ENCODE results near the gene PPFIA3. TPM values are rescaled to one million over a fixed set of nuclear protein-coding genes. Genes with fewer than 3 reads are reported as not detected.
"Not testable (repeated sequence)": the region's sequence is repeated elsewhere in the genome, so short reads cannot be mapped to it uniquely, and the experiment has no call there.

PPFIA3 gene
- polyA plus RNA-seq, 5 donors, result 4.7 to 10.4 (median 7.1) TPM

DNA sequence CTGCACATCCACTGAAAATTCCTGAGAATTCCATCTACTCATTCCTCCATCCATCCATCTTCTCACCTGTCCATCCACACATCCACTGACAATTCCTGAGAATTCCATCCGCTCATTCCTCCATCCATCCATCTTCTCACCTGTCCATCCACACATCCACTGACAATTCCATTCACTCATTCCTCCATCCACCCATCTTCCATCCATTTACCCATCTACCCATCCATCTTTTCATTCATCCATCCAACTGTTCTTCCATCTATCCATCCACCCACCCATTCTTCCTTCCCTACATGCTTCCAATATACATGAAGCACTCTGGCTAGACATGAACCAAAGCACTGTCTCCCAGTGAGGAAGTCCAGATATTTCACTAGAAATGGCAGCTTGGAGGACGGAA lies 53.9 kb downstream of the PPFIA3 start:
- no peak for DNase-seq

- no peak for DNase-seq
Measured at GRCh38 chr19:49180659-49181058, 61.3 kb downstream of the PPFIA3 start.

DNA sequence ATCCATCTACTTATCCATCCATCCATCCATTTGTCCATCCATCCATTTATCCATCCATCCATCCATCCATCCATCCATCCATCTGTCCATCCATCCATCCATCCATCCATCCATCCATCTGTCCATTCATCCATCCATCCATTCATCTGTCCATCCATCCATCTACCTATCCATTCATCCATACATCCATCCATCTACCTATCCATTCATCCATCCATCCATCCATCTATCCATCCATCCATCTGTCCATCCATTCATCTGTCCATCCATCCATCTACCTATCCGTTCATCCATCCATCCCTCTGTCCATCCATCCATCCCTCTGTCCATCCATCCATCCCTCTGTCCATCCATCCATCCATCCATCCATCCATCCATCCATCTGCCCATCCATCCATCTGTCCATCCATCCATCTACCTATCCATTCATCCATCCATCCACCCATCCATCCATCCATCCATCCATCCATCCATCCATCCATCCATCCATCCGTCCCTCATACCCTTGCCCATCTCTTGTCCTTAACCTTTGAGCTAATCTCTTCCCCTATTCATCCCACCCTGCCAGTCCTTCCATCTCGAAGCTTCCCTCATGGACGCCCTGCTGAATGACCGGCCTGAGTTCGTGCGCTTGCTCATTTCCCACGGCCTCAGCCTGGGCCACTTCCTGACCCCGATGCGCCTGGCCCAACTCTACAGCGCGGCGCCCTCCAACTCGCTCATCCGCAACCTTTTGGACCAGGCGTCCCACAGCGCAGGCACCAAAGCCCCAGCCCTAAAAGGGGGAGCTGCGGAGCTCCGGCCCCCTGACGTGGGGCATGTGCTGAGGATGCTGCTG lies 62.9 kb downstream of the PPFIA3 start:
- not testable (repeated sequence) for DNase-seq

DNA sequence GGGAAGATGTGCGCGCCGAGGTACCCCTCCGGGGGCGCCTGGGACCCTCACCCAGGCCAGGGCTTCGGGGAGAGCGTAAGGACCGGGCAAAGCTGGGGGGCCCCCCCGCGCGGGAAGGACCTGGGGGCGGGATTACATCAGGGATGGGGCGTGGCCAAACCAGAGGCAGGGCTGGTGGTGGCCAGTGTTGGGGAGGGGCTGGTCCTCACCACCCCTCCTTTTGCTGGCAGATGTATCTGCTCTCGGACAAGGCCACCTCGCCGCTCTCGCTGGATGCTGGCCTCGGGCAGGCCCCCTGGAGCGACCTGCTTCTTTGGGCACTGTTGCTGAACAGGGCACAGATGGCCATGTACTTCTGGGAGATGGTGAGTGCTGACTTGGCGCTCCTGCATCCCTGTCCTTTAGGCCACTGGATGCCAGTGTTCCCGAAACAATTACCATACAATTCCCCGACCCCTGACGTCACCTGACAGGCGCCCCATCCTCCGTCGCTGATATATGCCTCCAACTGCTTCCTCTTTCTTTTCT lies 63.6 kb downstream of the PPFIA3 start:
- DNase-seq, result no peak

DNA sequence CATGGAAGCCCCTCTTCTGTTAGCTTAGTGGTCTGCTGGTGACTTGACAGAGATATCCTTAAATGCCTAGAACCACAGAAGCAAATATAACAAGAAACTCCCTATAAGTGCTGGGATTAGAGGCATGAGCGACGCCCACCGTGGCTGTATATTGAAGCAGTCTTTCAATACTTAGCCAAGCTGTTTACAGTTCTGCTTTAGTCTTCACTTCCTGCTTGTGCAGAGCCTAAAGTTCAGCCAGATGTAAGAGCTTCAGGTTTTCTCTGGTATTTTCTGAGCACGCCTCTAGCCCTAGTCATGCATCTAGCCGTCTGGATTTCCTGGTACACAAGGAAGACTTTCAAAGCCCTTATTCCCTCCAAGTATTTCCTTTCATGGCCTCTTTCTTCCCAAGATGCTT lies 66.8 kb downstream of the PPFIA3 start:
- no peak for DNase-seq

DNA sequence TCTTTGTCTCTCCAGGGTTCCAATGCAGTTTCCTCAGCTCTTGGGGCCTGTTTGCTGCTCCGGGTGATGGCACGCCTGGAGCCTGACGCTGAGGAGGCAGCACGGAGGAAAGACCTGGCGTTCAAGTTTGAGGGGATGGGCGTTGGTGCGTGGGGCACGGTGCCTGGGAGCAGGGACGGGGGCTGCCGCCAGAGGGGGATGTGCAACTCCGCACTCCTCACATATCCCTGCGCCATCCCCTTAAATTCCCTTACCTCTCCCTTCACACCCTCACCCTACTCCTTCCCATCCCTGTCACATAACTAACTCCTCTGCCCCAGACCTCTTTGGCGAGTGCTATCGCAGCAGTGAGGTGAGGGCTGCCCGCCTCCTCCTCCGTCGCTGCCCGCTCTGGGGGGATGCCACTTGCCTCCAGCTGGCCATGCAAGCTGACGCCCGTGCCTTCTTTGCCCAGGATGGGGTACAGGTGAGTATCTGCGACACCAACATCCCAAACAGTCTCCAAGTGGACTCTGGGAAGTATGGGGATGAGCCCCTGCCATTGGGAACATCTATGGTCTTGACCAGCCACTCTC lies 69.4 kb downstream of the PPFIA3 start:
- DNase-seq, result no peak

- DNase-seq, result no peak
Measured at GRCh38 chr19:49189259-49189658, 69.9 kb downstream of the PPFIA3 start.

DNA sequence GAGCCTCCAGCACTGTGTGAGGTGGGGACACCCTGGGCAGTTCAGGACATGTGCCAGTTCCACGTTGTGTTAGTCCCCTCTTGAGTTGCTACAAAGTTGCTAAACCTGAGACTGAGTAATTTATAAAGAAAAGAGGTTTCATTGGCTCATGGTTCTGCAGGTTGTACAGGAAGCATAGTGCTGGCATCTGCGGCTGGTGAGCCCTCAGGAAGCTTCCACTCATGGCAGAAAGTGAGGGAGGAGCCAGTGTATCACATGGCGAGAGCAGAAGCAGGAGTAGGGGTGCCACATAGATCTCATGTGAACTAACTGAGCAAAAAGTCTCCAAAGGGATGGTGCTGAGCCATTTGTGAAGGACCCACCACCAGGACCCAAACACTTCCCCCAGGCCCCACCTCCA lies 71.4 kb downstream of the PPFIA3 start:
- no peak for DNase-seq

- DNase-seq, result no peak
Measured at GRCh38 chr19:49193822-49194394, 74.6 kb downstream of the PPFIA3 start.

DNA sequence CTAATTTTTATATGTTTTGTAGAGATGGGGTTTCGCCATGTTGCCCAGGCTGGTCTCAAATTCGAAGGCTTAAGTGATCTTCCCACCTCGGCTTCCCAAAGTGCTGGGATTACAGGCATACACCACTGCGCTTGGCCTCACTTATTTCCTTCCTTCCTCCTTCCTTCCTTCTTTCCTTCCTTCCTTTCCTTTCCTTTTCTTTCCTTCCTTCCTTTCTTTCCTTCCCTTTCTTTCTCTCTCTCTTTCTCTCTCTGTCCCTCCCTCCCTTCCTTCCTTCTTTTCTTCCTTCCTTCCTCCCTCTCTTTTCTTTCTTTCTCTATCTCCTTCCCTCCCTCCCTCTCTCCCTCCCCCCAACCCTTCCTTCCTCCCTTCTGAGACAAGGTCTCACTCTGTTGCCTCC lies 75.1 kb downstream of the PPFIA3 start:
- no peak for DNase-seq

DNA sequence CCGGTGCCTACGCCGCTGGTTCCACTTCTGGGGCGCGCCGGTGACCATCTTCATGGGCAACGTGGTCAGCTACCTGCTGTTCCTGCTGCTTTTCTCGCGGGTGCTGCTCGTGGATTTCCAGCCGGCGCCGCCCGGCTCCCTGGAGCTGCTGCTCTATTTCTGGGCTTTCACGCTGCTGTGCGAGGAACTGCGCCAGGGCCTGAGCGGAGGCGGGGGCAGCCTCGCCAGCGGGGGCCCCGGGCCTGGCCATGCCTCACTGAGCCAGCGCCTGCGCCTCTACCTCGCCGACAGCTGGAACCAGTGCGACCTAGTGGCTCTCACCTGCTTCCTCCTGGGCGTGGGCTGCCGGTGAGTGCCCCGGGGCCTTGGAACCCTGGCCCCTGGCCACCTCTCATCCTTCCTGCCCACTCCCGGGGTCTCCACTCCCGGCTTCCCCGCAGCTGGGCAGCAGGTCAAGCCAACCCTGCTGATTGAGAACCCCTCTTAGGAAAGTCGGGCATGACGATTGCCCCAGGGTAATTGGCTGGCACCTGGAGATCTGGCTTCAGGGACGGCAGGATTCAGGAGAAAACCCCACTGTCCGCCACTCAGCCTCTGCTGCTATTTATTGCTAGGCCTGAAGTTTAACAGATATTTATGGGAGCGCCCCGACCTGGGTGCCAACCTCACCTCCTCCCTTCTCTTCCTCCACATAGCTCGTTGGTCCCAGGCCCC lies 77.3 kb downstream of the PPFIA3 start:
- no peak for DNase-seq

DNA sequence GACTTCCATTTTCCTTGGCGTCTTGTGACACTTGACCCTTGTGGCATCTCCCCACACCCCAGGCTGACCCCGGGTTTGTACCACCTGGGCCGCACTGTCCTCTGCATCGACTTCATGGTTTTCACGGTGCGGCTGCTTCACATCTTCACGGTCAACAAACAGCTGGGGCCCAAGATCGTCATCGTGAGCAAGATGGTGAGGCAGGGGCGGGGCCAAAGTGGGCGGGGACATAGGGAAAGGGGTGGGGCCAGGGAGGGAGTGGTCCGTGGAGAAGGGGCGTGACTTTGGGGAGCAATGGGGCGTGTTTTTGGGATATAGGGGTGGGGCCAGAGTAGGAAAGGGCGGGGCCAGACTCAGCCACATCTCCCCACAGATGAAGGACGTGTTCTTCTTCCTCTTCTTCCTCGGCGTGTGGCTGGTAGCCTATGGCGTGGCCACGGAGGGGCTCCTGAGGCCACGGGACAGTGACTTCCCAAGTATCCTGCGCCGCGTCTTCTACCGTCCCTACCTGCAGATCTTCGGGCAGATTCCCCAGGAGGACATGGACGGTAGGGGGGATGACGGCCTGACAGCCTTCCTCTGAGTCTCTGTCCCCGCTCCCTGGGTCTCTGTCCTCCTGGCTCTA lies 81.0 kb downstream of the PPFIA3 start:
- no peak for DNase-seq

Other genes with a start within 250 kb of the PPFIA3 start
- 10 to 100 TPM; 38.6 to 72.3 (median 53.5) TPM for gene PPP1R15A, start 247.1 kb upstream of the PPFIA3 start, polyA plus RNA-seq (ENCODE audit: insufficient read depth in 1 of 5, insufficient read length in 5 of 5, low replicate concordance in 1 of 5)
- 1 to 10 TPM in 3 of 5 donors, under 1 TPM in 2; 0.70 to 1.5 (median 1.3) TPM for gene TULP2, start 220.8 kb upstream of the PPFIA3 start, polyA plus RNA-seq (ENCODE audit: insufficient read depth in 1 of 5, insufficient read length in 5 of 5, low replicate concordance in 1 of 5)
- gene NUCB1, start 219.2 kb upstream of the PPFIA3 start, polyA plus RNA-seq (ENCODE audit: insufficient read depth in 1 of 5, insufficient read length in 5 of 5, low replicate concordance in 1 of 5), result 100 to 1,000 TPM; 137 to 239 (median 180) TPM
- gene DHDH, start 185.8 kb upstream of the PPFIA3 start, polyA plus RNA-seq (ENCODE audit: insufficient read depth in 1 of 5, insufficient read length in 5 of 5, low replicate concordance in 1 of 5), result 1 to 10 TPM in 4 of 5 donors, under 1 TPM in 1; 0.80 to 2.4 (median 1.6) TPM
- 10 to 100 TPM; 41.9 to 96.2 (median 62.0) TPM for gene BAX, start 164.7 kb upstream of the PPFIA3 start, polyA plus RNA-seq (ENCODE audit: insufficient read depth in 1 of 5, insufficient read length in 5 of 5, low replicate concordance in 1 of 5)
- gene FTL, start 154.2 kb upstream of the PPFIA3 start, polyA plus RNA-seq (ENCODE audit: insufficient read depth in 1 of 5, insufficient read length in 5 of 5, low replicate concordance in 1 of 5), result 1,000 to 10,000 TPM; 1,127 to 1,622 (median 1,142) TPM
- gene GYS1, start 126.2 kb upstream of the PPFIA3 start, polyA plus RNA-seq (ENCODE audit: insufficient read depth in 1 of 5, insufficient read length in 5 of 5, low replicate concordance in 1 of 5), result 10 to 100 TPM; 36.9 to 54.5 (median 44.4) TPM
- 10 to 100 TPM; 58.1 to 98.7 (median 76.1) TPM for gene RUVBL2, start 125.7 kb upstream of the PPFIA3 start, polyA plus RNA-seq (ENCODE audit: insufficient read depth in 1 of 5, insufficient read length in 5 of 5, low replicate concordance in 1 of 5)
- under 1 TPM in 1 of 5 donors, not detected in 4; 0.23 TPM for gene LHB, start 102.5 kb upstream of the PPFIA3 start, polyA plus RNA-seq (ENCODE audit: insufficient read depth in 1 of 5, insufficient read length in 5 of 5, low replicate concordance in 1 of 5)
- not detected for gene CGB3, start 95.2 kb upstream of the PPFIA3 start, polyA plus RNA-seq (ENCODE audit: insufficient read depth in 1 of 5, insufficient read length in 5 of 5, low replicate concordance in 1 of 5)
- not detected for gene CGB2, start 87.7 kb upstream of the PPFIA3 start, polyA plus RNA-seq (ENCODE audit: insufficient read depth in 1 of 5, insufficient read length in 5 of 5, low replicate concordance in 1 of 5)
- gene CGB1, start 82.6 kb upstream of the PPFIA3 start, polyA plus RNA-seq (ENCODE audit: insufficient read depth in 1 of 5, insufficient read length in 5 of 5, low replicate concordance in 1 of 5), result not detected
- under 1 TPM in 2 of 5 donors, not detected in 3; 0.30 to 0.59 TPM for gene CGB5, start 75.7 kb upstream of the PPFIA3 start, polyA plus RNA-seq (ENCODE audit: insufficient read depth in 1 of 5, insufficient read length in 5 of 5, low replicate concordance in 1 of 5)
- under 1 TPM in 1 of 5 donors, not detected in 4; 0.31 TPM for gene CGB8, start 70.4 kb upstream of the PPFIA3 start, polyA plus RNA-seq (ENCODE audit: insufficient read depth in 1 of 5, insufficient read length in 5 of 5, low replicate concordance in 1 of 5)
- under 1 TPM in 4 of 5 donors, not detected in 1; 0.22 to 0.41 (median 0.35) TPM for gene CGB7, start 61.8 kb upstream of the PPFIA3 start, polyA plus RNA-seq (ENCODE audit: insufficient read depth in 1 of 5, insufficient read length in 5 of 5, low replicate concordance in 1 of 5)
- 1 to 10 TPM in 3 of 5 donors, under 1 TPM in 2; 0.31 to 1.6 (median 1.1) TPM for gene NTF4, start 54.7 kb upstream of the PPFIA3 start, polyA plus RNA-seq (ENCODE audit: insufficient read depth in 1 of 5, insufficient read length in 5 of 5, low replicate concordance in 1 of 5)
- gene KCNA7, start 46.8 kb upstream of the PPFIA3 start, polyA plus RNA-seq (ENCODE audit: insufficient read depth in 1 of 5, insufficient read length in 5 of 5, low replicate concordance in 1 of 5), result under 1 TPM; 0.04 to 0.18 (median 0.06) TPM
- gene SNRNP70, start 34.1 kb upstream of the PPFIA3 start, polyA plus RNA-seq (ENCODE audit: insufficient read depth in 1 of 5, insufficient read length in 5 of 5, low replicate concordance in 1 of 5), result 100 to 1,000 TPM; 292 to 376 (median 365) TPM
- gene LIN7B, start 5.2 kb upstream of the PPFIA3 start, polyA plus RNA-seq (ENCODE audit: insufficient read depth in 1 of 5, insufficient read length in 5 of 5, low replicate concordance in 1 of 5), result 10 to 100 TPM in 2 of 5 donors, 1 to 10 TPM in 3; 6.4 to 14.5 (median 8.3) TPM
- gene C19orf73, start 401 bp upstream of the PPFIA3 start, polyA plus RNA-seq (ENCODE audit: insufficient read depth in 1 of 5, insufficient read length in 5 of 5, low replicate concordance in 1 of 5), result under 1 TPM in 3 of 5 donors, not detected in 2; 0.24 to 0.39 (median 0.28) TPM
- gene HRC, start 35.9 kb downstream of the PPFIA3 start, polyA plus RNA-seq (ENCODE audit: insufficient read depth in 1 of 5, insufficient read length in 5 of 5, low replicate concordance in 1 of 5), result 10 to 100 TPM in 2 of 5 donors, 1 to 10 TPM in 3; 8.7 to 13.7 (median 9.8) TPM
- 10 to 100 TPM; 11.5 to 31.7 (median 24.9) TPM for gene TRPM4, start 38.2 kb downstream of the PPFIA3 start, polyA plus RNA-seq (ENCODE audit: insufficient read depth in 1 of 5, insufficient read length in 5 of 5, low replicate concordance in 1 of 5)
- gene SLC6A16, start 205.6 kb downstream of the PPFIA3 start, polyA plus RNA-seq (ENCODE audit: insufficient read depth in 1 of 5, insufficient read length in 5 of 5, low replicate concordance in 1 of 5), result 1 to 10 TPM; 2.7 to 5.3 (median 3.9) TPM
- 10 to 100 TPM; 35.1 to 50.8 (median 44.1) TPM for gene CD37, start 215.9 kb downstream of the PPFIA3 start, polyA plus RNA-seq (ENCODE audit: insufficient read depth in 1 of 5, insufficient read length in 5 of 5, low replicate concordance in 1 of 5)
- 100 to 1,000 TPM; 105 to 138 (median 117) TPM for gene TEAD2, start 242.9 kb downstream of the PPFIA3 start, polyA plus RNA-seq (ENCODE audit: insufficient read depth in 1 of 5, insufficient read length in 5 of 5, low replicate concordance in 1 of 5)
- gene DKKL1, start 244.3 kb downstream of the PPFIA3 start, polyA plus RNA-seq (ENCODE audit: insufficient read depth in 1 of 5, insufficient read length in 5 of 5, low replicate concordance in 1 of 5), result 1 to 10 TPM; 2.4 to 5.0 (median 3.6) TPM

Measured in right lung (tissue), 5 donors.